Measurements from ENCODE around the gene TBC1D8. TPM values are rescaled to one million over a fixed set of nuclear protein-coding genes. Genes with fewer than 3 reads are reported as not detected.

TBC1D8 gene
- total and polyA plus RNA-seq, 9 of the 15 experiments (the other 6 are each of a cell fraction or from before 2014, with no cell fraction given) = 0.36 to 1.3 (median 0.82) TPM

DNA sequence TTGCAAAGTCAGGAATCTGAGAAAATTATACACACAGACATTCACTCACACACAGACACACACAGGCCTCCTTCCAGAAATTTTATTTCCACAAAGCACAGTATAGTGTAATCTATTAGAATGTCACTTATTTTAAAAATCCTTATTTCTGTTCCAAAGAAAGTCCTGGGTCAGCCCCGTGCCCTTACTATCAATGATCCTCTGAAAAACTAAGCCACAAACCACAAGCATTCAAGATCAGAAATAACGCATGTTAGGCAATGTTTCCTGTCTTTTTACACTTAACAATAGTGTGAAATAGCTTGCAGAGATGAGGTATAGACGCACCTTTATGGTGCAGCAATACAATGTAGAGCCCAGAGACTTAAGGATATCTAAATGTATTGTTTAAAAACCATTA lies 25.8 kb downstream of the TBC1D8 start (continued):
- no peak for TF ChIP-seq TOE1 (IDR thresholded peaks at IDR 0.05; ENCODE audit: borderline replicate concordance)
- no peak for TF ChIP-seq TOE1 (CRISPR knock-in tag; IDR thresholded peaks at IDR 0.05; ENCODE audit: borderline replicate concordance, low read depth)

DNA sequence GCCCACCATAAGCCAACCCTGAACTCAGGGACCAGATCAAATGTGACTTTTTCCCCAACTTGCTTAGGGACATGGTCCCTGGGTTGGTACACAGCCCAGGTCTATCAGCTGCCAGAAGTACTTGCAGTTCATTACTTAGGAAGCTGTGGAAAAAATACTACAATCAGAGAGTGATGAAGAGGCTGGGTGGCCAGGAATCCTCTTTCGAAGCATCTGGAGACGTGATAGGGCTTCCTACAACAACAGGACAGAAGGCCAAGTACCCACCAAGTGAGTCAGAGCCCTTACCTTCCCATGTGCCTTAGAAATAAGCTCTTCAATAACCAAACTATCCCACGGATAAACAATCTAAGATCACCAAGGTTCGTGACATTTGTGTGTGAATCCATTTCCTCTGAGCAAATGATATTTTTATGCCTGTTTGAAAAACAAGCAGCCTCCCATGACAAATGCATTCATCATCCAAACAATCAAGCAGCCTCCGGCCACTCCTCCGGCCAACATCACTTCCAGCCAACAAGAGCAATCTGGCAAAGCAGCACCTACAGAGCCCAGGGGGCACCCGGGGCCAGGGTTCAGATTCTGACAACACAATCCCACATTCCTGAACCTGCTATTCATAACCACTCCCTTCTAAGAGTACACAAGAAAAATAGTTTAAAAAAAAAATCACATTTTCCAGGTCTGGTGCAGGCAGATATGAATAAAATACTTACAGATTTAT lies 26.4 kb downstream of the TBC1D8 start:
- no peak overlapping the region for H3K4me2 ChIP-seq (ENCODE audit: insufficient read depth, low read length)
- no peaks in the 10 kb centered on the region for H3K79me2 ChIP-seq (ENCODE audit: control insufficient read depth, insufficient read depth, low read length)
- no peak overlapping the region for H3K4me3 ChIP-seq
- peaks cover 21 to 54% of the 10 kb centered on the region in 2 experiments for H3K27me3 ChIP-seq (ENCODE audit: control insufficient read depth in 2 of 2, insufficient read depth in 2 of 2, low read length in 2 of 2)
- TF ChIP-seq MTA1 (IDR thresholded peaks at IDR 0.05; ENCODE audit: borderline replicate concordance) (no peak), WHSC1 (IDR thresholded peaks at IDR 0.05; ENCODE audit: low read length) (no peak), CBX8 (IDR thresholded peaks at IDR 0.05; ENCODE audit: borderline replicate concordance, extremely low read depth, low read depth, low read length, poor library complexity, severe bottlenecking) (no peak), SIX5 (IDR thresholded peaks at IDR 0.05; ENCODE audit: borderline replicate concordance in 1 of 2, insufficient read depth in 1 of 2, low read depth in 1 of 2, low read length in 2 of 2) (no peak), KLF6 (CRISPR knock-in tag; IDR thresholded peaks at IDR 0.05; ENCODE audit: borderline replicate concordance) (no peak), BACH1 (tag; IDR thresholded peaks at IDR 0.05) (no peak), KAT8 (IDR thresholded peaks at IDR 0.05; ENCODE audit: low read depth) (no peak), MIER1 (IDR thresholded peaks at IDR 0.05; ENCODE audit: low read depth) (no peak), ZNF445 (CRISPR knock-in tag; IDR thresholded peaks at IDR 0.05; ENCODE audit: low read depth) (no peak), ARID1B (IDR thresholded peaks at IDR 0.05) (no peak), FOXA1 (IDR thresholded peaks at IDR 0.05; ENCODE audit: borderline replicate concordance) (no peak), THRA (IDR thresholded peaks at IDR 0.05) (no peak), POLR2B (IDR thresholded peaks at IDR 0.05; ENCODE audit: low read depth, partially characterized antibody) (no peak)
- TF ChIP-seq, protein P1, sequence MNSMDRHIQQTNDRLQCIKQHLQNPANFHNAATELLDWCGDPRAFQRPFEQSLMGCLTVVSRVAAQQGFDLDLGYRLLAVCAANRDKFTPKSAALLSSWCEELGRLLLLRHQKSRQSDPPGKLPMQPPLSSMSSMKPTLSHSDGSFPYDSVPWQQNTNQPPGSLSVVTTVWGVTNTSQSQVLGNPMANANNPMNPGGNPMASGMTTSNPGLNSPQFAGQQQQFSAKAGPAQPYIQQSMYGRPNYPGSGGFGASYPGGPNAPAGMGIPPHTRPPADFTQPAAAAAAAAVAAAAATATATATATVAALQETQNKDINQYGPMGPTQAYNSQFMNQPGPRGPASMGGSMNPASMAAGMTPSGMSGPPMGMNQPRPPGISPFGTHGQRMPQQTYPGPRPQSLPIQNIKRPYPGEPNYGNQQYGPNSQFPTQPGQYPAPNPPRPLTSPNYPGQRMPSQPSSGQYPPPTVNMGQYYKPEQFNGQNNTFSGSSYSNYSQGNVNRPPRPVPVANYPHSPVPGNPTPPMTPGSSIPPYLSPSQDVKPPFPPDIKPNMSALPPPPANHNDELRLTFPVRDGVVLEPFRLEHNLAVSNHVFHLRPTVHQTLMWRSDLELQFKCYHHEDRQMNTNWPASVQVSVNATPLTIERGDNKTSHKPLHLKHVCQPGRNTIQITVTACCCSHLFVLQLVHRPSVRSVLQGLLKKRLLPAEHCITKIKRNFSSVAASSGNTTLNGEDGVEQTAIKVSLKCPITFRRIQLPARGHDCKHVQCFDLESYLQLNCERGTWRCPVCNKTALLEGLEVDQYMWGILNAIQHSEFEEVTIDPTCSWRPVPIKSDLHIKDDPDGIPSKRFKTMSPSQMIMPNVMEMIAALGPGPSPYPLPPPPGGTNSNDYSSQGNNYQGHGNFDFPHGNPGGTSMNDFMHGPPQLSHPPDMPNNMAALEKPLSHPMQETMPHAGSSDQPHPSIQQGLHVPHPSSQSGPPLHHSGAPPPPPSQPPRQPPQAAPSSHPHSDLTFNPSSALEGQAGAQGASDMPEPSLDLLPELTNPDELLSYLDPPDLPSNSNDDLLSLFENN (IDR thresholded peaks at IDR 0.05; ENCODE audit: low read depth in 2 of 2, low read length in 2 of 2) = no peak
- in situ Hi-C loops (cut with MboI) (no loop called here), intact Hi-C loops (cut with micrococcal nuclease) (no loop called here)
- ChIA-PET CTCF (ENCODE audit: low intra/inter-chr PET ratio) (no interaction called here), POLR2A (no interaction called here)
- H3K4me1 ChIP-seq (replicated peaks in 1 of 2; ENCODE audit: control insufficient read depth in 2 of 2, insufficient read depth in 2 of 2, low read length in 2 of 2) = no peaks in the 10 kb centered on the region
- BruUV-seq (replicated peaks) = no TSS peak
- no peak overlapping the region for H2AFZ ChIP-seq (ENCODE audit: low read depth, low read length)
- 2% methylated on average over 7 of the region's 7 CpGs for WGBS (ENCODE audit: insufficient coverage, low coverage, missing lambda C conversion rate)
- ATAC-seq (no peak), DNase-seq (ENCODE audit: extremely low read depth in 1 of 4, low spot score in 3 of 4) (no peak), FAIRE-seq (no peak)
- no peaks in the 10 kb centered on the region for H3K9me3 ChIP-seq (replicated peaks; ENCODE audit: control insufficient read depth, insufficient read depth, low read depth, low read length)
- H3K27ac ChIP-seq (ENCODE audit: extremely low read depth, low read depth, low read length) = no peak overlapping the region
- H4K20me1 ChIP-seq (replicated peaks; ENCODE audit: control insufficient read depth, insufficient read depth, low read length) = no peaks in the 10 kb centered on the region
- H3K9me1 ChIP-seq (ENCODE audit: control insufficient read depth, insufficient read depth, low read length) = no peaks in the 10 kb centered on the region
- H3K9ac ChIP-seq (ENCODE audit: insufficient read depth in 1 of 2, low read depth in 2 of 2, low read length in 2 of 2) = no peak overlapping the region
- no peaks in the 10 kb centered on the region for H3K36me3 ChIP-seq (ENCODE audit: control insufficient read depth, insufficient read depth, low read length)

Data from K562 (cell line).